HG03558 (cell line): ENCODE results near the gene LHCGR.
"Not testable (repeated sequence)": the region's sequence is repeated elsewhere in the genome, so short reads cannot be mapped to it uniquely, and the experiment has no call there.

Experiments
- ATAC-seq: cut with Tn5 transposase; IDR thresholded peaks from one replicate; pipeline ENCODE4 v1.9.1; 2021; ENCODE audit warnings: moderate number of reproducible peaks; ENCODE audit not compliant: unreplicated experiment; ENCODE audit errors: extremely low read depth

LHCGR gene

DNA sequence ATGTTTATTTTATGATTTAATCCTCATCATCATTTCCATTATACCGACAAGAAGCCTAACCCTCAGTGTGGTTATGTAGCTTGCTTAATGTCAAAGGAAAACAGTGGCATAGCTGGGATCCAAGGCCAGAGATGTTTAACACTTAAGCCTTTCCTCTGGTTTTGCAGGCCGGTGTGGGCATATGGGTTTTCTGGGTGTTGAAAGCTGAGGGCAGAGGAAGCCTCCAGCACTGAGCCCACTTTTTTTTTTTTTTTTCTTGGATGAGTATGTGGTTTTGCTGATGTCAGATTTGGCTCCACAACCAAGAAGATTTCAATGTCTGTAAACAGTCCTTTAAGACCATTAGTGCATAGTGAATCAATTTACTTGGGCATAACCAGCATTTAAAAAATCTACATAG, 41.3 kb downstream of the LHCGR start:
- ATAC-seq, result no peak

DNA sequence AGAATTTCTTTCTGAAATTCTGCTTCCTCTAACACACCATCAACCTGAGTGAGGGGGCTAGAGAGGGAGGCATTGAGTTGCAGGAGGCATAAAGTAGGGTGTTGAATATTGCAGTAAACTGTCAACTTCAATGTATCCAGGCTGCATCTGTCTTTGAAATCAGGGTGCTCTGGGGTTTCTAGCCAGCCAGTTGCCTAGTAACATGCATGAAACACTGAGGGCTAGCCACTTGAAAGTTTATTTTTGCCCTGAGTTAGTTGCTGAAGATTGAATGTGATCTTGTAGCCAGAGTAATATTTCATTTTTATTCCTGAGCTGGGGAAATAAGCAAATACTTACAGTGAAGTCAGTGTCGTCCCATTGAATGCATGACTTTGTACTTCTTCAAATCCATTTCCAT, 41.9 kb downstream of the LHCGR start:
- no peak for ATAC-seq

DNA sequence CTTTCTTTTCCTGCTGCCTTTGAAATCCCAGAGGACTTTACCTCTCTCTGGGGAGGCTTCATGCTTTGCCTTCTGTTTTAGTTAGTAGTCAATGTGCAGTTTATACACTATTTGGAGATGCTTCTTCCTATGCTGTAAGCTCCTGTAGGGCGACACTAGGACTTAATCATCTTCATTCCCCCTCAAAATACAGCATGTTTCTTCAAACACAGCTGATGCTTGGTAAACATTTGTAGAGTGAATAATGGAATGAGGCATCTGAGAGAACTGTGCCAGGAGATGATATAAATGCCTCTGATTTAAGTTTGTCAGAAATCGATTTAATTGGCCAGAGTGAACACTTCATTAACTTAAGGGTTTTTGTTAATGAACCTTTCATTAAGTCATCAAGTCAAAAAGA, 43.4 kb downstream of the LHCGR start:
- ATAC-seq, result no peak

DNA sequence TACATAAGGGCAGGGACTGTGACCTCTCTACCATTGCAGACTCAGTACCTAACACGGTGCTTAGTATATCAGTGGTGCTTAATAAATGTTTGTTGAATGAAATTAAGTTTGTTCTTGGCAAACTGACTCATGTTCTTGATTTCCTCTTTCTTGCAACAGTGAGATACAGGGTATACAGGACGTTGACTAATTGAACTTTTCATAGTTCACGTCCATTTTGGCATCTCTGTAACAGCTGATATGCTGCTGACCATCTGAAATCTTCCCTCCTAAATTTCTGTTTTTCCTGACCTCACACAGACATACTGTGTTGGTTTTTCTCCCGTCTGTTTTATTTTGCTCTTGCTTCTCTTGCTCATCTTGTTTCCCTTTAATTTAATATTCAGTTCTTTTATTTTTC, 44.2 kb downstream of the LHCGR start:
- ATAC-seq, result no peak

DNA sequence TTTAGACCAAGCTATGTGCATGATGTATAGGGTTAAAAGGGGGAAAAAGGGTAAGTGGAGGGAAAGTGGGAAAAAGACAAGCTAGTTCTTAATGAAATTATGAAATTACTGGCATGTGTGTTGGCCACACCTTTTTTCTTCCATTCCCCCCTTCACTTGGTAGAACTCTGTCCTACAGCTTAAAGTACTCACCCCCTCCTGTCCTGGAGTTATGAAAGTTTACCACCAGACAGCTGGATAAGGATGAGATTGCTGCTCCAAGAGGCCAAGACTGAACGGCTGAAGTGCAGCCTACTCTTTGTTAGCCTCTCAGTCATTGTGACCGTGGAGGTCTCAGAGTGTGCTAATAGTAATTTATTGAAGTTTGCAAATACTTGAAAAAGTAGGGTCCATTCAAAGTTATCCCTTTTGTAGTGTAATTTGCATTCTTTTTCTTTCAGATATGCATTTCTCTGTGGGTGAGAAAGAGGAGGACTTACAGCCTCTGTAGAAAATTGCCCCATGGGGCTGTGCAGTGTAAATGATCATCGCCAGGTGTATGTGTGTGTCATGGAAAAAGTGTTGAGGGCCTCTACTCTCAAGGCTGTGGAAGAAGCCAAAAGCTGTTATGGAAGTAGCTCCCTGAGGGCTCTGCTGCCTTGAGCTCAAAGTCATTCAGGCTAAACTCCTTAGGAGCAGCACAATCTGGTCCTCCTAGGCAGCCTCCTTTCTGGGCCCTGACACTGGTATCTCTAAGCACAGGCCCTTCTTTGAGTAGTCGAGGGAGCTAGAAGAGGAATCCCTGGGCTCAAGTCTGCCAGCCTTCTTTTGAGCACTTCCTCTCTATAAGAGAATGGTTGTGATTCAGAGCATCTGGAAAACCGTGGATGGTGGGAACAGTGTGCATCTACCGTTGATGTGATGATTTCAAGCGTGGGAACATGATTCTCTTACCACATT, 46.2 kb downstream of the LHCGR start:
- ATAC-seq, result no peak

DNA sequence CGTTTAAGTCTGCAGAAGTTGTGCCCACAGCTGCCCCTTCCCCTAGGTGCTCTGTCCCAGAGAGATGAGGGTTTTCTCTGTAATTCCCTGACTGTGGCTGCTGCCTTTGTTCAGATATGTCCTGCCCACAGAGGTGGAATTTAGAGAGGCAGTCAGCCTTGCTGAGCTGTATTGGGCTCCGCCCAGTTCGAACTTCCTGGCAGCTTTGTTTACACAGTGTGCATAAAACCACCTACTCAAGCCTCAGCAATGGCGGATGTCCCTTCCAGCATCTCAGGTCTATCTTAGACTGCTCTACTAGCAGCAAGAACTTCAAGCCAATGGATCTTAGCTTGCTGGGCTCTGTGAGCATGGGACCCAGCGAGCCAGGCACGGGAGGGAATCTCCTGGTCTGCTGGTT, 48.1 kb downstream of the LHCGR start:
- no peak for ATAC-seq

DNA sequence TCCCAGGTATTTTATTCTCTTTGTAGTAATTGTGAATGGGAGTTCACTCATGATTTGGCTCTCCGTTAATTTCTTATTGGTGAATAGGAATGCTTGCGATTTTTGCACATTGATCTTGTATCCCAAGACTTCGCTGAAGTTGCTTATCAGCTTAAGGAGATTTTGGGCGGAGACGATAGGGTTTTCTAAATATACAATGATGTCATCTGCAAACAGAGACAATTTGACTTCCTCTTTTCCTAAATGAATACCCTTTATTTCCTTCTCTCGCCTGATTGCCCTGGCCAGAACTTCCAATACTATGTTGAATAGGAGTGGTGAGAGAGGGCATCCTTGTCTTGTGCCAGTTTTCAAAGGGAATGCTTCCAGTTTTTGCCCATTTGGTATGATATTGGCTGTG, 51.9 kb downstream of the LHCGR start:
- ATAC-seq, result not testable (repeated sequence)

DNA sequence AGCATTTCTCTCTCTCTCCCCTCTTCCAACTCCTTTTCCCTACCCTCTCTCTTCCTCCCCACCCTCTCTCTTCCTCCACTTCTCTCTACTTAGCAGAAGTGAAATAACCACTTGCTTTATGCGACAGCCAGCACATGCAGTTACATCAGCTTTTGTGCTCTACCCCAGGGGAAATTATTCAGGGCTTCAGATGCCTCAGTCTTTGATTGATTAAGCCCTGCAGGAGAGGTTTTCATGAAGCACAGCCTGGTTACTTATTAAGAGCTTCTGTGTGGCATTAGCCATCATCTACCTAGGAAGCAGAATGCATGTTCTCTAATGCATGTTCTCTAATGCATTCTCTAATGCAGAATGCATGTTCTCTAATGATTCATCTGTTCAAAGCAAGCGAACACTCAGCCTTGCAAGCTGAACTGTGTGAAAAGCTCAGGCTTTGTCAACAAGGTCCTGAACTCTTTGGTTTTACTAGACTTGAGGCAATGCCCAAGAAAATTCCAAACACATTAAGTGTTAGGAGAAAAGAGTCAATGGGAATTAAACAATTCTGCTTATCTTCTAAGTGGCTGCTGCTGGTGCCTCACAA, 56.1 kb downstream of the LHCGR start:
- ATAC-seq, result no peak

DNA sequence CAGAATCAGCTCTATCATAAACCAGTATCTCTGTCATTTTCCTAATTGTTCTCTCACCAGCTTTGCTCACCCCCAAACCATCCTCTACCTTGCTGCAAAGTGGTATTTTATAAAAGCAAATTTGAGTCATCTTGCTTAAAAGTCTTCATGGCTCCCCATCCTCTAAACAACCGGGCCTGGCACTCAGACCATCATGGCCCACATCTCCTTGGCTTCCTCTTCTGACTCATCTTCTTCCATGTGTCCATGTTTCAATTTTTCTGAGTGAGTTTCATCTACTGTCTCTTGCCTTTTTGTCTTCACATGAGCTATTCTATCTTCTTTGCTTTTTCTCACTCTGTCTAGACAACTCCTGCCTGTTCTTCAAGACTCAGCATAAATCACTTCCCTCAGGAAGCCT, 58.6 kb downstream of the LHCGR start:
- ATAC-seq, result no peak

DNA sequence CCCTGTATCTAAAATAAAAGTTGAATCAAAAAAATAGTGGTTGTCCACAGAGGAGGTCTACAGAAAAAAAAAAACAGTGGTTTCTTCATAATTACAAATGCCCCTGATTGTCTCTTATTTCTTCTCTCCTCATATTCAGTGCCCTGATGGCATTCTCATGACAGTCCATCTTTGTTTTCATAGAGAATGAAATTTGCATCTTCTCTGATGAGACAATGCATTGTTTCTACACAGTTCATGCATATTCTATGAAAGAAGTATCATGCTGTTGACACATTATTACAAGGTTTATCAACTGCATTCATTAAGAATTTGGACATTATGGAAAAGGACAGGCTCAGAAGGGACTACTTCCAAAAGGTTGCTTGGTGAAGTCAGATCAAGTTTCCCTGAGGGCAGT, 59.5 kb downstream of the LHCGR start:
- ATAC-seq, result no peak

DNA sequence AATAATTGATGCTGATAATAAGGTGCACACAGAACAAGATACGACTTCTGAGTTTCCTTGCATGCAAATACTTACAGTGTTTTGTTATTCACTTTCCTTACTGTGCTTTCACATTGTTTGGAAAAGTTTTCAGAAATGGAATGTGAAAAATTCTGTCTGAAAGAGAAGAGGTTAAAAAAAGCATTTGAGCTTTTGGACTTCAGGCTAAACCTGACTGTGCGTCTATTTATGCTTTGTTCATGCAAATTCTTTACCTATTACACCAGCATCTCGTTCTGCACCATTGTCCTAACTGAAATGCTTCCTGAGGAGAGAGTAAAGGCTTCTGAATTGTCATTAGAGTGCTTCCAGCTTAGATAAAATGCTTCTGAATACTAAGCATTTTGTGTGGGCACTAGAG, 61.4 kb downstream of the LHCGR start:
- ATAC-seq, result no peak

DNA sequence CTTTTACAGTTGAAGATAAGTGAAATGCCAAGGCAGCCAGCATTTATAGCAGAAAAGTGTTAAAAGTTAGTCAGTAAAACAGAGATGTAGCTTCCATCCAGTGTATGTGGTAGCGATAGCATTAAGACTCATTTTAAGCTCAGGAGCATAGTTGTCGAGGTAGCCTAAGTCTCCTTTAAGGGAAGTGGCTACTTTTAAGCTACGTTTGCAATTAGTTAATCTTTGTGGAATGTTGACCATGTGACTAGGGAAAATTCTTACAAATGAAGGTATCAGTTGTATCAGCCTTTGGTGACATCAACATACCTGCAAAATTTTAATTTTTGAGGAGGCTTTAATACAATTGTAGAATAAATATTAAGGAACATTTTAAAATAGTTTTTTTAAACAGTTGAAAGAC, 61.9 kb downstream of the LHCGR start:
- ATAC-seq, result no peak

DNA sequence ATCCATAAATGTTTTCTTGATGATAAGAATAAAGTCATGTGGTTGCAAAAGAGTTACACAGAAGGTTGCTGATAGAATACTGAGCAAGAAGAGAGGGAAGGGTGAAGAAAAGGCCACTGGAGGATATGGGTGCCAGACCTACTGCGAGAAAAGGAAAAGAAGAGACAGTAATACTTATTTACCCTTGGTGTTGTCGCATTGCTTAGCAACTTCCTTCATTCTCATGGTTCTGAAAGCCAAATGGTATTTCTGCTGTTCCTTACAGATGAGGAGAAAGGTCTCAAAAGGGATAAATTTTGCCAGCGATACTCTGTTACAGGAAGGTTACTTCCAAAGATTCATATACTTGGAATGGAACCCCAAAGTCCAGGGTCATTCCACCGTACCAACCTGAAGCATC, 62.5 kb downstream of the LHCGR start:
- no peak for ATAC-seq

DNA sequence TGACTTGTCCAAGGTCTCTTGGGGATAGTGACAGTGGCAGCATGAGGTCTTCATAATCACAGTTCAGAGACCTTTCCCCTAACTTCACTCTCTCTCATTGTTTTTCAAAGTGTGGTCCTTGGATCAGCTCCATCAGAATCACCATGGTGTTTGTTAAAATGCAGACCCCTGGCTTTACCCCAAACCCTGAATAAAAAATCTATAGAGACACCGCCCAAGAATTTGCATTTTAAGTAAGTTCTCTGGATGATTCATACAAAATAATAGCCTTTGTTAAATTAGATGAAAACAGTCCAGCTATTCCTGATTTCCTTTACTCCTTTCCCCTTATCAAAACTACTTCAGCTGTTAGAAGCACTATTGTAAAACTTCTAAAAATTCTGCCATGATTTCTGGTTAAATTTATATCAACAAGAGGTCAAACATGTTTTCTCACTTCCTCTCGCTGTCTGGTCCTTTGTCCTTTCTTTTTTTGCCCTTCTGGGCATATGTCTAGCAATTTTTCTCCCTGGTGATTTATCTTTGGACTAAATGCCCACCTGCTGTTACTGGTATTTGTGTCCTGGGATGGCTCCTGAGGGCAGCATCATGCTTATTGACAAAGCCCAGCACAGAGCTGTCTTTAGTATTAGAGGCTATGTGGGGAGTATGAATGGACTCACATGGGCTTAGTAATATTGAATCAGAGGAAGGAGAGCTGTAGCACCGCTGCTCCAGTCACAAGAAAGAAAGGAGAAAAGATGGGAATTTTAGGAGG, 63.4 kb downstream of the LHCGR start:
- ATAC-seq, result no peak

DNA sequence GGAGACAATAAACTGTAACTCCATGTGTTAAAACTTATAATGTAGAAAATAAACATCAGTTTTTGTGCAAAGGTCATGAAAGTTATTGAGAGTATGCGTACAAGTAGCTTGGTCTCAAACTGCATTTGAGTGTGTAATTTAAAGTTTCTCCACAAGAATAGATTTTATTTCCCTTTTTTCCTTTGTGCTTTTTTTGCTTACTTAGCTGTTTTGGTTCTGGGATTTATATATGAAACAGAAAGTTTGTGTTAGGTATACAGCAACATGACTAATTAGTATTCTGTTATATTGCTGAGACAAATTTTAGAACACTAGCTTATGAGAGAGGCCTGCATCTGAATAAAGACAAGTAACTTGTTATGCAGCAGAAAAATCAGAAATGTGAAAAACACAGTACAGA, 70.4 kb downstream of the LHCGR start:
- no peak for ATAC-seq

DNA sequence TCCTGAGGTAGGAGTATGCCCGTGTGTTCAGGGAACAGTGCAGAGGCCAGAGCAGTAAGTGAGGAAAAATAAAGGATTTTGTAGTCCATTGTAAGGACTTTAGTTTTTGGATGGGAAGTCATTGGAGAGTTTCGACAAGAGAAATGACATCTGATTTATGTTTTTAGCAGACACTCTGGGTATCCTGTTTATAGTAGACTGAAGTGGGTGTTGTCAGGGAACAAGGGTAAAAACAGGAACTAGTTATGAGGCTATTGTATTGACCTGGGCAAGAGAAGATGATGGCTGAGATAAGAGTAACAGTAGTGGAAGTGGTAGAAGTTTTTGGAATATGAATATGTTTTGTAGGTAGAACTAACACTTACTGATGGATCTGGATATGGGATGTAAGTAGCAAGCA, 78.1 kb downstream of the LHCGR start:
- ATAC-seq, result no peak

DNA sequence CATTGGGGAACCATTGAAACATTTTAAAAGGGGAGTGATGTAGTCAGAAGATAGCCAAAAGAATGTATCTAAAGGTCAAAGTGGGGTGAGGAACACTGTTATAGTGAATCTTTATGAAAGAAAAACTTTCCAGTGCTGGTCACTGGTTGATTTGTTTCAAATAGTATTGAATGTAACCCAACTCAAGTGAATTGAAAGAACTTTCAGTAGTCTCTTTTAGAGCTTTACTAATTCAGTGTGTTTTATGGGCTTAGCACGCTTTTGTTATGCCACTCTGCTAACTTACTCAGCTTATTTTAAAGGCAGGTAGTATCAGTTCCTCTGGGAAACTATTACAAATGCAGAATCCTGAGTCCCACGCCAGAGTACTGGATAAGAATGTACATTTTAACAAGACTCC, 80.6 kb downstream of the LHCGR start:
- ATAC-seq, result no peak

DNA sequence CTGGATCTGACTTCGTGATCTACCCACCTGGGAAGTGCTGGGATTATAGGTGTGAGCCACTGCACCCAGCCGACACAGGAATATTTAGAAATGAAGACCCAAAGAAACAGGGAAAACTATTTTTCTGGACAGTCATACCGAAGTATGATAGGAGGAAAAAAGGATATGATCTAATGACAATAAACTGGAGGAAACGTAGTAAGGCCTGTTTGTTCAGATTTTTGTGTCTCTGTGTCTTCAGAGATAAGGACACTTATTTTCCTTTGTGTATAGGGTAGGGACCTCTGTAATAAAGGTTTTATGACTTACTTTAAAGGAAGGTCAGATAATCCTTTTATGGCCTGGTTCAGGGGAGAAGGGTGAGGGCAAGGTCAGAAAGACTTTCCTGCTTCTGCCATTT, 81.9 kb downstream of the LHCGR start:
- ATAC-seq, result no peak

DNA sequence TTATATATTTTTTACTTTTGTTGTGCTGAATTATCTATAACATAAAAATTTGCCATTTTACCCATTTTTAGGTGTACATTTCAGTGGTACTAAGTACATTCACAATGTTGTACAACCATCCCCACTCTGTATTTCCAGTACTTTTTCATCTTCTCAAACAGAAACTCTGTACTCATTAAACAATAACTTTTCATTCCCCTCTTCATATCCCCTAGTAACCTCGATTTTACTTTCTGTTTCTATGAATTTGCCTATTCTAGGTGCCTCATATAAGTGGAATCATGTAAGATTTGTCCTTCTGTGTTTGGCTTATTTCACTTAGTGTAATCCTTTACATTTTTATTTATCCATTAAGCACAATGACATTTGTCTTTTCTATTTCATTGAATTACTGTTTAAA, 86.5 kb downstream of the LHCGR start:
- ATAC-seq, result peak; percentile 95

DNA sequence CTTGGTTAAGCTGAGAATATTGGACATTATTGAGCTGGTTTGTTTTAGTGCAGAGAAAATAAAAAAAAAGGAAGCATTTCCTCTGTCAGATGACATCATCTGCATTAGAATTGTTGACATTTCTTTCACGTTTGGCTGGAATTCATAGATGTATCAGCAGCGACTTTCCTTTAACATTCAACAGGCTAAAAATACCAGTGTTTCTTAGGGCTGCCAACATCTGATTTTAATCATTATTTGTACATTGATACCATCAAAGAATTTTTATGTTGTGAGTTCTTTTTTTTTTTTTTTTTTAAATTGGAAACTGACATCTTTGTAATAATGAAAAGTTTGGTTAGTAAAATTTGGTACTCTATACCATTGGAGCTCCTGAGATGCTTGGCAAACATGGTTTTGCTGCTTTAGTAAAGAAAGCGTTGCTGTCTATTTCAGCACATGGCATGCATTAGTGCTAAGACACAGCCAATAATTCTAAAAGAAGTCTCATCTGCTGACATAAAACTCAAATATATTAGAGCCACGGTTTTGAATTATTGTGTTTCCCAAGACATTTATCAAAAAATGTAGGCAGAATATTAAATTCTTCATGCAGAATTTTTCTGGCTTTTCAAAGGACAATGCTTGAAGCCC, 104.2 kb downstream of the LHCGR start:
- no peak for ATAC-seq

DNA sequence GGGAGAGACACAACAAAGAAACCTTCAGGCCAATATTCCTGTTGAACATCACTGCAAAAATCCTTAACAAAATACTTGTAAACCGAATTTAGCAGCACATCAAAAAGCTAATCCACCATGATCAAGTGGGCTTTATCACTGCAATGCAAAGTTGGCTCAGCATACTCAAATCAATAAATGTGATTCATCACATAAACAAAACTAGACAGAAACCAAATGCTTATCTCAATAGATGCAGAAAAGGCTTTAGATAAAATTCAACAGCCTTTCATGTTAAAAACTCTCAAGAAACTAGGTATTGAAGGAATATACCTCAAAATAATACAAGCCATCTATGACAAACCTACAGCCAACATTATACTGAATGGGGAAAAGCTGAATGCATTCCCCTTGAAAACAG, 117.3 kb downstream of the LHCGR start:
- no peak for ATAC-seq
